GM21723 (cell line): ENCODE measurements around the gene CTNNB1.

Source experiments
- ATAC-seq: cut with Tn5 transposase; IDR thresholded peaks from one replicate; pipeline ENCODE4 v1.9.1; 2021; ENCODE audit warnings: mild to moderate bottlenecking, moderate library complexity; ENCODE audit not compliant: unreplicated experiment

Gene CTNNB1

DNA sequence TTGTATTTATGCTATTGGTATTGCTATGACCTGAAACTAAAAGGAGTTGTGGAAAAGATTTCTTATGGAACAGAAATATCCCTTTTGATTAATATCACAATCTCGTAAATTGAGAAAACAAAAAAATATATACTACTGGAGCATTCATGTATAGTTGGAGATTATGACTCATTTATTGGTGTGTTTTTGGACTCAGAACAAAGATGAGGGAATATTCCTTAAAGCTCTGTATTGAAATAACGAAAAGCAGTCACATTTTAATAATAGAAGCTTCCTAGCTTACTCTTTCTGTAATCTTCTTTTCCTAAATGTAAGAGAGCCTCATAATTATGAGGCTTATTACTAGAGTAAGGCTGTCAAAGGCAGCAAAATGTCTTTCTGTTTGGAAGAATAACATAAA, 14.3 kb downstream of the CTNNB1 start:
- ATAC-seq, result no peak

DNA sequence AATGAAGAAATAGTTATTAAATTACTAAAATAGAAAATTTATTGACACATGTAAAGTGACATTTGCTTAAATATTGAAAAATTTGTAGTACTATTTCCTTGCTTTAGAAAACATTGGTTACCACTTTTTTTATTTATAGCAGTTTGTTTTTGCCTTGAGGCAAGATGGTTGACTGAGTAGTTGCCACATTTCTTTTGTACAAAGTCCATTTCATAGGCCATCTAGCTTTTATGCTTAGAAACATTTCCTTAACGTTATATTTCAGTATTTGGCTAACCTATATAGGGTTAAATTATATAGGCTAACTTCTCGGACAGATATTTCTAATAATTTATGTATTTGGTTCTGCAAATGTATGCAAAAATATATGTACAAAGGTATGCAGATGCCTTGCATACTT, 17.1 kb downstream of the CTNNB1 start:
- ATAC-seq, result no peak

DNA sequence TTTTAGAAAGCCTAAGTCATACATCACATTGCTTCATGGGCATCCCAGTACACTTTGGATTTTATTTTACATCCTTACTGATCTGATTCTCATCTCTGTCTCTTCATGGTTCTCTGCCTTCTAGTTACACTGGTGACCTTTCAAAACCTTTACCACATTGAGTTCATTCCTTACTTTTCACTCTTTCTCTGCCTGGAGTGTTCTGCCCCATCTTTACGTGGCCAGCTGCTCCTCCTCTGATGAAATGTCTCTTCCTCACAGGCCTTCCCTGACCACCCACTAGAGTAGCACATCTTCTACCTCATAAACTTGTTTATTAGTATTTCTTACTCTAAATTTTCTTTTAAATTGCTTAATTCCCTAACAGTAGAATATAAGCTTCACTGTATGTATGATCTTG, 17.7 kb downstream of the CTNNB1 start:
- ATAC-seq, result no peak

DNA sequence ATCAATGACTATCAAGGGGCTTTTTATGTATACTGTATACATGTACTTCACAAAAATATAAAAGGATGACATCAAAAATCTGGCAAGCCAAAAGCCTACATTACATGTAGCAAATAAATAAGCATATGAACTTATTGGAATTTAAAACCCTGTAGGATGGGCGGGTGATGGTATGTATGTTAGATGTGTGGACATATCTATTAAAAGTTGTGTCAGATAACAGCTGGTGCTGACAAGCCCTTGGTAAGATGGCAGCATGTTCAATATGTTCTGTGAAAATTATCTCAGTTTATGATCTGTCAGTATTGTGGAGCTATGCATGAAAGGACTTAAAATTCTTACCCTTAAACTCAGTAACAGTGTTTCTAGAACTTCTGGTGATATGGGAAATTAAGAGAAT, 20.1 kb downstream of the CTNNB1 start:
- ATAC-seq, result no peak

DNA sequence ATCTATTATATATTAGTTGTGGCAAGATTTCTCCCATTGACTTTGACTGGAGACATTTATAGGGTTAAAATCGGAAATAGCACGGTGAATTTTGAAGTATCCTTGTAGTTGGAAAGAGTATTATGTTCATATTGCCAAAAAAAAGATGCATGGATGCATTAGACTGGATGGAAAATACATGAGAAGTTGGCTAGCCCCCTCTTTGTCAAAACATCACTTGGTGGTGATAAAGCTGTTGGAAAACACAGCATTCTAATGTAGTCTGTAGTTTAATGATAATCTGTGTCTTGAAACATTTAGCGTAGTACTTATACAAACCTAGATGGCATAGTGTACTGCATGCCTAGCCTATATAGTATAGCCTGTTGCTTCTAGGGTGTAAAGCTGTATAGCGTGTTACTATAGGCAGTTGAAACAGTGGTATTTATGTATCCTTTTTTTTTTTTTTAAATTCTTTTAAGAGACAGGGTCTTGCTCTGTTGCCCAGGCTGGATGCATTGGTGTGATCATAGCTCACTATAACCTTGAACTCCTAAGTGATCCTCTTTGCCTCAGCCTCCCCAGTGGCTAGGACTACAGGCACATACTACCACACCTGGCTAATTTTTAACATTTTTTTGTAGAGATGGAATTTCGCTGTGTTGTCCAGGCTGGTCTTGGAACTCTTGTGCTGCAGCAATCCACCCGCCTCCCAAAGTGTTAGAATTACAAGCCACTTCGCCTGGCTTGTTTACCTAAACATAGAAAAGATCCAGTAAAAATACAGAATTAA, 21.8 kb downstream of the CTNNB1 start:
- no peak for ATAC-seq

DNA sequence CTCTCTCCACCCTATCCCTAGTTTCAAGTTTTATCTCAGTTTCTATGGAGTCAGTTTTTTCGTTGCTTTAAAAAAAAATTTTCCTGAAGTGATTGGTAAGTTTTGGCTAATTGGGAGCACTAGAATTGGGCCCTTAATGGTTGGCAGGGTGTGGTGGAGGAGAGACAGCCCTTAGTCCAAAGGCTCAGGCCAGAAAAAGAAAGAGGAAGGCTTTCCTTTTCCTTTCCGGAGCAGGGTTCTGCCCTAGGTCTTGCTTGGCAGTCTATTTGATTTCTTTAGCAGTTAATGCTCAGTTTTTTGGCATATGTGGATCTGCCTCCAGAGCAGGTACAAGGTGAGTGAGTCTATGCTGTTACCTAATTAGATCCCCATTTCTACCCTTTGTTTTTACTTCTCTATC, 22.7 kb downstream of the CTNNB1 start:
- ATAC-seq, result no peak

DNA sequence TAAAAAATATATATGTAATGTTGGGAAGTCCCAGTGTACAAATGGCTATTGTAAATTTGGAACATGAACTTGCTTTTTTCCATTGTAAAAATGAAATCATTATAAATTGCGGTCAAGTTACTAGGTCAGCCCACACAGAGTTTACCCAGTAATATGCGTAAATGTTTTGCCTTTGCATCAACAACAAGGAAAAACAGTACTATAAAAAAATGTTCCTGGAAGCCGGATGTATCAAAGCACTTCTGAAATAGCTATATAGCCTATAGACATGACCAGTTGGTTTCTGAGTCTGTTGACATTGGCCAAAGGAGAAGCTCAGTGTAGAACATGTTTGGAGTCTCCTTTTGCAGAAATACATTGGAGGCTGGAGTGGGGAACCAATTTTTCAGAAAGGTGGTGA, 23.2 kb downstream of the CTNNB1 start:
- no peak for ATAC-seq

DNA sequence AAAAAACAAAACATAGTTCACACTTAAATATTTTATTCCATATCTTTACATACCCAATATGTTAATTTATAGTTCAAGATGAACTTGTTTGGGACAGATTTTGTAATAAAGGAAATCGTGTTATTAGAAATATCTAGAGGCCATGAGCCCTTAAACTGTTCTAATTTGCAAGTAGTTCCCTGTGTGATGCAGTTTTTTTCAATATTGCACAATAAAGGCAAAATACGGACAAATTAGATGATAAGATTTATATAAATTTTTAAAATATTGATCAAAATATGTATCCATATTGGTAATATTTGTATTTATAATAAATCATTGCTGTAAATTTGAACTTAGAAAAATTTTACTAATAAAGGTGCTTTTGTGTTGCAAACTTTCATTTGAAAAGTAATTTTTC, 23.8 kb downstream of the CTNNB1 start:
- ATAC-seq, result no peak

DNA sequence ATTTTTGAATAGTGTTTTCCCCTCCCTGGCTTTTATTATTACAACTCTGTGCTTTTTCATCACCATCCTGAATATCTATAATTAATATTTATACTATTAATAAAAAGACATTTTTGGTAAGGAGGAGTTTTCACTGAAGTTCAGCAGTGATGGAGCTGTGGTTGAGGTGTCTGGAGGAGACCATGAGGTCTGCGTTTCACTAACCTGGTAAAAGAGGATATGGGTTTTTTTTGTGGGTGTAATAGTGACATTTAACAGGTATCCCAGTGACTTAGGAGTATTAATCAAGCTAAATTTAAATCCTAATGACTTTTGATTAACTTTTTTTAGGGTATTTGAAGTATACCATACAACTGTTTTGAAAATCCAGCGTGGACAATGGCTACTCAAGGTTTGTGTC, 24.4 kb downstream of the CTNNB1 start:
- no peak for ATAC-seq

DNA sequence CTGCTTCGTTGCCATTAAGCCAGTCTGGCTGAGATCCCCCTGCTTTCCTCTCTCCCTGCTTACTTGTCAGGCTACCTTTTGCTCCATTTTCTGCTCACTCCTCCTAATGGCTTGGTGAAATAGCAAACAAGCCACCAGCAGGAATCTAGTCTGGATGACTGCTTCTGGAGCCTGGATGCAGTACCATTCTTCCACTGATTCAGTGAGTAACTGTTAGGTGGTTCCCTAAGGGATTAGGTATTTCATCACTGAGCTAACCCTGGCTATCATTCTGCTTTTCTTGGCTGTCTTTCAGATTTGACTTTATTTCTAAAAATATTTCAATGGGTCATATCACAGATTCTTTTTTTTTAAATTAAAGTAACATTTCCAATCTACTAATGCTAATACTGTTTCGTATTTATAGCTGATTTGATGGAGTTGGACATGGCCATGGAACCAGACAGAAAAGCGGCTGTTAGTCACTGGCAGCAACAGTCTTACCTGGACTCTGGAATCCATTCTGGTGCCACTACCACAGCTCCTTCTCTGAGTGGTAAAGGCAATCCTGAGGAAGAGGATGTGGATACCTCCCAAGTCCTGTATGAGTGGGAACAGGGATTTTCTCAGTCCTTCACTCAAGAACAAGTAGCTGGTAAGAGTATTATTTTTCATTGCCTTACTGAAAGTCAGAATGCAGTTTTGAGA, 25.0 kb downstream of the CTNNB1 start:
- no peak for ATAC-seq

DNA sequence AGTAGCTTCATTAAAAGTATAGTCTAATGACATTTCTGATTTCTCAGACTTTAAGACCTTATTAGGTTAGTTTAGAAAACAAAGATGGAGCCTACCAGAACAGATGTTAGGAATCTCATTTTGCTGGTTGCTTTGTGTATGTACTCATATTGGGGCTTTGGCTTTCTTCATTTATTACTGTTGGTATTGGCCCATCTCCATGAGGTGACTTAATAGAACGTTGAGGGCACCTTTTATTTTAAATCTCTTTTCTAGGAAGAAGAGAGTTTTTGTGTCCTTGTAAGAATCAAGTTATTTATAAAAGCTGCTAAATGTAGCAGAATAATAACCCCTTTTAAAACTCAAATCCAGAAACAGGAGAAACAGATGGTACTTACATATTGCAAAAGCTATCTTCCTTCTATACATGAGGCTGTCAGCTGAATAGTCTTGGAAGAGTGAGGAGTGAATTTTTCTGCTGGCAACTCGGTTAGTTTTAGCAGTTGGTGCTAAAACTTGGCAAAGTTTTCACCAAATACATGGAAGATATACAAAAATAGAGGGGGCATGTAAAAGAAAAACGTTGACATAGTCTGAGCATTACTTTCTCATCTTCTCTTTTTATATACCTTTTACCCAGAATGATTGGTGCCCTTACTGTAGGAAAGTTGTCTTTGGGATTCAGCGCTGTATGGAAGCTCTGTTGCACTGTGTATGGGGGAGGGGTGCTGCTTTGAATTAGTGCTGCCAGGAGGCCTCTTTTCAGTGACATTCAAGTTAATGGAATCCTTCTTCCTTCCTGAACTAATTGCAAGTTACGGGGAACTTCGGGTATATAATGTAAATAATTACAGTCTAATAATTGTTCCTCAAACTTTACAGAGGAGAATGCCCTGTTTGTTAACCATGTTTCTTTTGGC, 35.8 kb downstream of the CTNNB1 start:
- no peak for ATAC-seq

DNA sequence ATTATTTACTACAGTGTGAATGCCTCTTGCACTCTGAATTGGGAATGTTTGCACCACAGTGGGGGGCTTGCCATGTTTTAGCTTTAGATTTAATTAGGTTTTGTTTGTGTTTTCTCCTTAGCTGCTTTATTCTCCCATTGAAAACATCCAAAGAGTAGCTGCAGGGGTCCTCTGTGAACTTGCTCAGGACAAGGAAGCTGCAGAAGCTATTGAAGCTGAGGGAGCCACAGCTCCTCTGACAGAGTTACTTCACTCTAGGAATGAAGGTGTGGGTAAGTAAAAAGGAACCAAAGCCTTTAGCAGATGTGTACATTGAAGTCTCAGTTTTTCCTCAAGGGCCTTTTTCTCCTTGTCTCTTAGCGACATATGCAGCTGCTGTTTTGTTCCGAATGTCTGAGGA, 36.9 kb downstream of the CTNNB1 start:
- ATAC-seq, result no peak

DNA sequence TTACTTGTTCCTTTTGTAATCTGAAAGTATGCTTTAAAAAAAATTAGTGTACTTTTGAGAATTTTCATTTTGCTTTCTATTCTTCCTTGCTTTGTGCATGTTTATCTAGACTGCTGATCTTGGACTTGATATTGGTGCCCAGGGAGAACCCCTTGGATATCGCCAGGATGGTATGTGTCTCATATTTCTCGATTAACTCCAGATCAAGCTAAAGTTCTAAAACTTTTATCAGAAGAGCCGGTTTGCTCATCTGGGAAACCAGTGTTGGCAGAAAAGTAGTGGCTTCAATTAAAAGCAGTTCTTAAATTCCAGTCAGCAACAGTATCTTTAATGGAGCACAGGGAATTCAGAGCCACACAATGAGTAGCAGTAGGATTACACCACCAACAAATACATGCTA, 38.6 kb downstream of the CTNNB1 start:
- ATAC-seq, result no peak

DNA sequence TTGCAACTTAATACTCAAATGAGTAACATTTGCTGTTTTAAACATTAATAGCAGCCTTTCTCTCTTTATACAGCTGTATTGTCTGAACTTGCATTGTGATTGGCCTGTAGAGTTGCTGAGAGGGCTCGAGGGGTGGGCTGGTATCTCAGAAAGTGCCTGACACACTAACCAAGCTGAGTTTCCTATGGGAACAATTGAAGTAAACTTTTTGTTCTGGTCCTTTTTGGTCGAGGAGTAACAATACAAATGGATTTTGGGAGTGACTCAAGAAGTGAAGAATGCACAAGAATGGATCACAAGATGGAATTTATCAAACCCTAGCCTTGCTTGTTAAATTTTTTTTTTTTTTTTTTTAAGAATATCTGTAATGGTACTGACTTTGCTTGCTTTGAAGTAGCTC, 40.3 kb downstream of the CTNNB1 start:
- ATAC-seq, result no peak

DNA sequence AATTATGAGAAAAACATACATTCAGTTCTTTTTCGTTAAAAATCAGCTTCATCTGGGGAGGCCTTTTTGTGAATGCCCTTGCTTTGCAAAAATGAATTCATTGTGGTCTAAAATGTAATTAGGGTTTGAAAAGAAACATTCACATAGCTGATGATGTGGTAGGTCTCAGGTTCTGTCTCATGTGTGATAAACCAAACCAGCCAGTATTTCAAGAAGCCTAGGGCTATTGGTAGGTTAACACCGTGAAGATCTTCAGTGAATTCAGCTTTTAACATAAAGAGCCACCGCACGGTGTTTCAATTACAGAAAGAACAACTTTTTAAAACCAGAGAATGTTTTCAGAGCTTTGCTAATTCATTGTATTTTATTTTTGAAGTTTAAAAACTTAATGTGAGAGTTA, 41.9 kb downstream of the CTNNB1 start:
- ATAC-seq, result no peak

DNA sequence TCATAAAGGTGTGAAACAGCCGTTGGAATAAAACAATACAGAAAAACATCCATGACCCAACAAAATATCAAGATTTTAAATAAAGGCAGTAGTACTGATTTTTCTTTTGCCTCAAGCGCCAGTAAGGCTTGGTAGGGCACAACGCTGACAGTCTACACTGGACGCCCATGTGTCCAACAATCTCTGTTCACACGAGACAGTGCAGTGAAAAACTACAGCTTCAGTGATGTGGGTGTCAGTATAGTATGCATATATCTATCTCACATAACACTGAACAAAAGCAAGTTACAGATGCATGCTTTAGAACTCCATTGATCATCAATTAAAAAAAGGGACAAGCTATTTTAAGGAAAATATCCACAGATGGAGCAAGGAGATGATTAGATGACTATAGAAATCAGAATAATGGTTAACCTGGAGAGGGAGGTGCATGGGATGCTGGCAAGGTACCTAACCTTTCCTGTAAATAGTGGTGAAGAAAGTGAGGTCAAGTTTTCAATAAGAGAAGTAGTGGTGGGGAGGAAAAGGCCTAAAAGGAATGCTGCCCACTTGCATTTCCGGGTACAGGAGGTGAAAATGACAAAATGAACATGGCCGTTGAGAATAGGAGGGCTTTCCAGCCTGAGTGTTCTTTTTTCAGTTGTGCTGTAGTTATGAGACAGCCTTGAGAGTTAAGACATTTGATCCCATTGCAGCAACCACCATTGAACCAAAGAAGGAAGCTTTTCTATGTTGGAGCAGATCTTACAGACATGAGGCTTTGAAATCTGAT, 42.7 kb downstream of the CTNNB1 start:
- no peak for ATAC-seq

DNA sequence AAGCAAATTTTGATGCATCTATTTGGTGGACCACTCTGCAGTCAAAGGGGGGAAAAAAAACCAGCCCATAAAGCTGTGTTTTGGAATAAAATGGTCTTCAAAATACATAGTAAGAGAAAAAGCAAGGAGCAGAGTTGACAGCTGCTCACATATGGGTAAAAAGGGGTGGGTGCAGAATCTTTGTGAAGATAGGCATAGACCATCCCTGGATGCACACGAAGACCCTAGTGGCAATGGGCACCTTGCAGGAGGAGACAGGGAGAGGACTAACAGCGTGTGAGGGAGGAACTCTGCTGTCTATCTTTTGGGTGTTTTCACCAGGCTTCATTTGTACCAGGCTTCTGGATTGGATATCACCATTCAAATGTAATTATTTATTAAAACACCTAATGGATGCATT, 43.9 kb downstream of the CTNNB1 start:
- ATAC-seq, result no peak

DNA sequence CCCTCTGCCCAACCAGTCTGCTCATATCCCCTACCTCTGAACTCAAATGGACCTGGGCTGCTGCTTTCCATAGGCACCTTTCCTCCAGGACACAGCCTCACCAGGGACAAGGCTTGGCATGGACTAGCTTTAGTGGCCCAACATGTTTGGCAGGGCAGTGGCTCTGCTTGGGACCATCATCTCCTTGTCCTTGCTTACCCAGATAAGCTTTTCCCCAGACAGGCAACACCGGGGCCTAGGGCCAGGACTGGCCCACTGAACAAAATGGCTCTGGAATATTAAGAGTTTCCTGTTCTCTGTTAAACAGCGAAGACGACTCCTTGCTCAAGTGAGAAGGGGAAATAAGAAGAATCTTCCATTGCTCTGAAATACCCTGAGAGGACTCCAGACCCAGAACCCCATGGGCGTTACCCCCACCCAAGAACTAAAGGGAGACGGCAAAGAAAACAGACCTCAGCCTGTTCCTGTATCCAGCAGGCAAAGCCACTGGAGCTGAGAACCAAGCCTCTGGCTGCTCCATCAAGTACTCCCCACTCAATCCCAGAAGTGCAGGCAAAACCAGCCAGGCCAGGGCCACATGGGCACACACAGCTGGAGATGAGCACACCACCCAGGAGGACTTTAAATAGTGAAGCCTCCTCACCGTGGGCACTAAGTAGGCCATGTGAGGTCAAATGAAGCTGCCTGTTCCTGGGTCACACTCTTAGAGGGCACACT, 45.5 kb downstream of the CTNNB1 start:
- ATAC-seq, result no peak

DNA sequence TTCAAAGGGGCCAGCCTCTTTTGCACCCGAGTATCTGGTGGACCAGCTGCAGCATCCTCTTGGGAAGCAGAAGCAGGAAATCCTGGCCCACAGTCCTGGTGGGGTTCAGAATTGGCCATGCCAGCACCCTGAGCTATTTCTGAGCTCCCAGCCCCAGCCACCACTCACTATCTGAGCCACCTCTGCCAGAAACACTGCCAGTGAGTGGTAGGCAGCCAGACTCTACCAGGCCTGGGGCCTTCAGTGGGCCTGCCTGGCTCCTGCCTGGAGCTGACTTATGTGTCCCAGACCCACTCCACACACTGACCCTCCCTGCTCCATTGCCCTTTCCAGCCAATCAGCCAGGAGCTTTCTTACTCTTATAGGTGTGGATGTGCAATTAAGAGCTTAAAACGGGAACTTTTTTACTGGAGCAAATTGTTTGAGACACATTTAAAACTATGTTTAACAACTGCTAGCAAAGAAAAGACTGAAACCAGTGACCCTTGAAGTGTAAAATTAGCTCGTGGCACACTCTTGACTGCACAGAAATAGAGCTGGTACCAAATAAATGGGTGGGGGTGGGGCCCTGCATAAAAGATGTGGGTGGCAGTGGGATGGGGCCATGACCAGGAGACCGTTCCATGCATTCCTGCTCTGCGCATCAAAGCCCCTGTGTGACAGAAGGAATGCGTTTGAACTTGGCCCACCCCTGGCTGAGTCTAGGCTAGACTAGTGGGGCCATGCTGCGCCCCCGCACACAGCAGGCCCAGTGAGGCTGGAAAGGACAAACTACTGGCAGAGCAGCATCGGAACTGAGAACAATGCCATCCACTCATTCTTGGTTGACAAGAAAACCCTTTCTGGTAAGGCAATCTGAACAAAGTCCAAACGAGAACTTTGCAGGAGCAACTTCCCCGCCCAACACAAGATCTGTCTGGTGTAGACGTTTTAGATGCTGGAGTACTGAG, 48.0 kb downstream of the CTNNB1 start:
- no peak for ATAC-seq
